IMR-90 (cell line): ENCODE measurements around the gene HS2ST1. TPM values are rescaled to one million over a fixed set of nuclear protein-coding genes. Genes with fewer than 3 reads are reported as not detected.

Experiments
- ATAC-seq: fragments of 200-7000 bp; cut with Tn5 transposase; 2 replicates; pipeline ENCODE4 v1.9.1; 2020; ENCODE audit warnings: low read depth, mild to moderate bottlenecking, moderate library complexity
- BruUV-seq: library from RNA; stranded (reverse); fragments of 400-500 nt; replicated peaks from 2 replicates; lab custom pipeline; 2021; lab: Mats Ljungman, UMichigan
- CTCF ChIA-PET: fragments of 300-600 bp; formaldehyde crosslinking; extraction: SDS; loops from one replicate; lab custom pipeline; 2021; ENCODE audit warnings: antibody characterized with exemption; lab: Yijun Ruan, JAX
- POLR2A ChIA-PET: fragments of 300-600 bp; sonication (Branson Sonifier 250); formaldehyde crosslinking; loops from one replicate; lab custom pipeline; 2022; ENCODE audit warnings: antibody characterized with exemption; ENCODE audit not compliant: unreplicated experiment; lab: Charles Lee
- DNase-seq: peaks from one replicate; pipeline ENCODE4 v3.0.0; 2013
- H2AFZ ChIP-seq: replicated peaks from 2 replicates; pipeline ENCODE3; 2013; ENCODE audit warnings: low read length, mild to moderate bottlenecking; ENCODE audit not compliant: poor library complexity
- H2AK5ac ChIP-seq: 2 replicates; pipeline ENCODE4 v1.6.1; 2013; ENCODE audit warnings: low read depth, low read length, inconsistent platforms
- H2AK9ac ChIP-seq: replicated peaks from 2 replicates; pipeline ENCODE3; 2013; ENCODE audit warnings: mild to moderate bottlenecking, low read depth, low read length, moderate library complexity; ENCODE audit not compliant: poor library complexity
- H2BK120ac ChIP-seq: 2 replicates; pipeline ENCODE4 v1.6.1; 2013; ENCODE audit warnings: low read depth, low read length, inconsistent platforms
- H2BK15ac ChIP-seq: 3 replicates; pipeline ENCODE4 v1.6.1; 2013; ENCODE audit warnings: low read depth, low read length, inconsistent platforms
- H2BK20ac ChIP-seq: 2 replicates; pipeline ENCODE4 v1.6.1; 2013; ENCODE audit warnings: low read depth, mild to moderate bottlenecking, inconsistent platforms, low read length, moderate library complexity
- H2BK5ac ChIP-seq: 2 replicates; pipeline ENCODE4 v1.6.1; 2013; ENCODE audit warnings: mild to moderate bottlenecking, low read depth, low read length, inconsistent platforms; ENCODE audit not compliant: poor library complexity, severe bottlenecking
- H3K14ac ChIP-seq: replicated peaks from 2 replicates; pipeline ENCODE4 v1.6.1; 2013; ENCODE audit warnings: low read depth, low read length, inconsistent platforms
- H3K18ac ChIP-seq: 2 replicates; pipeline ENCODE4 v1.6.1; 2013; ENCODE audit warnings: low read depth, low read length, control low read depth
- H3K23ac ChIP-seq: 2 replicates; pipeline ENCODE4 v1.6.1; 2013; ENCODE audit warnings: low read depth, low read length, inconsistent platforms
- H3K27ac ChIP-seq: 2 replicates; pipeline ENCODE4 v1.5.1; 2013; ENCODE audit warnings: mild to moderate bottlenecking, control low read depth, low read length; ENCODE audit not compliant: insufficient read depth
- H3K27me3 ChIP-seq: 2 replicates; pipeline ENCODE4 v1.6.1; 2013; ENCODE audit warnings: low read length; ENCODE audit not compliant: control insufficient read depth, insufficient read depth
- H3K36me3 ChIP-seq: 2 replicates; pipeline ENCODE4 v1.6.1; 2013; ENCODE audit warnings: low read length, mixed read lengths; ENCODE audit not compliant: control insufficient read depth, insufficient read depth
- H3K4ac ChIP-seq: 2 replicates; pipeline ENCODE4 v1.6.1; 2013; ENCODE audit warnings: low read depth, low read length, inconsistent platforms
- H3K4me1 ChIP-seq: 2 replicates; pipeline ENCODE4 v1.6.1; 2013; ENCODE audit warnings: low read length, mixed read lengths; ENCODE audit not compliant: control insufficient read depth, insufficient read depth
- H3K4me2 ChIP-seq: 2 replicates; pipeline ENCODE4 v1.6.1; 2013; ENCODE audit warnings: low read depth, mild to moderate bottlenecking, control low read depth, low read length, moderate library complexity
- H3K4me3 ChIP-seq: 2 replicates; pipeline ENCODE4 v1.5.1; 2013; ENCODE audit warnings: low read depth, mild to moderate bottlenecking, control low read depth, low read length, moderate library complexity; ENCODE audit not compliant: insufficient read depth
- H3K56ac ChIP-seq: 2 replicates; pipeline ENCODE4 v1.6.1; 2013; ENCODE audit warnings: low read length, inconsistent platforms; ENCODE audit not compliant: insufficient read depth; ENCODE audit errors: extremely low read depth
- H3K79me1 ChIP-seq, 2 experiments: 2 replicates each; pipeline ENCODE4 v1.6.1; 2013; ENCODE audit warnings: low read length in 2 of 2, inconsistent platforms in 1 of 2, low read depth in 1 of 2
- H3K9ac ChIP-seq: 2 replicates; pipeline ENCODE4 v1.6.1; 2013; ENCODE audit warnings: low read depth, low read length, control low read depth
- H3K9me1 ChIP-seq: 2 replicates; pipeline ENCODE4 v1.6.1; 2013; ENCODE audit warnings: low read length, inconsistent platforms; ENCODE audit not compliant: insufficient read depth
- H3K9me3 ChIP-seq: 2 replicates; pipeline ENCODE4 v1.6.1; 2013; ENCODE audit warnings: low read length; ENCODE audit not compliant: control insufficient read depth, insufficient read depth
- H4K20me1 ChIP-seq: 2 replicates; pipeline ENCODE4 v1.6.1; 2013; ENCODE audit warnings: low read length, inconsistent platforms; ENCODE audit not compliant: insufficient read depth
- H4K5ac ChIP-seq: 2 replicates; pipeline ENCODE4 v1.6.1; 2013; ENCODE audit warnings: mild to moderate bottlenecking, low read depth, low read length, control low read depth
- H4K8ac ChIP-seq, 2 experiments: 2 replicates each; pipeline ENCODE4 v1.6.1; 2013; ENCODE audit warnings: low read depth in 2 of 2, low read length in 2 of 2, control low read depth in 1 of 2, inconsistent platforms in 1 of 2
- H4K91ac ChIP-seq: 2 replicates; pipeline ENCODE4 v1.6.1; 2013; ENCODE audit warnings: low read depth, low read length, inconsistent platforms; ENCODE audit not compliant: insufficient read depth
- CHD1 ChIP-seq: IDR thresholded peaks from 2 replicates; pipeline ENCODE4 v1.6.1; 2012; ENCODE audit warnings: low read depth, low read length, improper control_type of control experiment
- FOS ChIP-seq: fragments of 150-350 bp; IDR thresholded peaks from 2 replicates; pipeline ENCODE4 v1.6.1; 2016; ENCODE audit warnings: low read depth, low read length
- WGBS, 2 experiments: methylation state at CpG; one replicate each; pipeline versions ENCODE4 v1.1.5 to v1.1.7; 2013; ENCODE audit warnings: missing lambda C conversion rate in 2 of 2; ENCODE audit not compliant: insufficient read length in 1 of 2; ENCODE audit errors: extremely low coverage in 2 of 2; 5-methylcytosine and 5-hydroxymethylcytosine counted together
- dilution Hi-C: fragments of 300-500 bp; cut with HindIII; formaldehyde crosslinking; loops from one replicate; pipeline ENCODE4 v1.14.3; 2018; ENCODE audit warnings: low sequenced_read_pairs; ENCODE audit not compliant: unreplicated experiment
- in situ Hi-C: fragments of 300-500 bp; cut with MboI; formaldehyde crosslinking; loops from 3 replicates; pipeline ENCODE4 v1.14.3; 2019; ENCODE audit warnings: low sequenced_read_pairs, inconsistent platforms, mixed read lengths
- intact Hi-C: fragments of 100-400 bp; cut with micrococcal nuclease; formaldehyde crosslinking; loops from 2 replicates; pipeline ENCODE4 v1.10.0; 2022
- polyA plus RNA-seq, 3 experiments: library from polyadenylated mRNA; depleted of rRNA; stranded (reverse); fragments of >200 nt; gene quantifications; 2 replicates each; pipeline ENCODE4 v1.2.3, GENCODE V29; 2012; ENCODE audit warnings: low replicate concordance in 1 of 3
- total RNA-seq: library from RNA; depleted of rRNA; stranded (reverse); fragments of >200 nt; gene quantifications from 2 replicates; pipeline ENCODE4 v1.2.3, GENCODE V29; 2012

The HS2ST1 gene
- total and polyA plus RNA-seq, 2 of the 4 experiments (the other 2 are of a cell fraction) = 7.8 to 13.1 TPM

DNA sequence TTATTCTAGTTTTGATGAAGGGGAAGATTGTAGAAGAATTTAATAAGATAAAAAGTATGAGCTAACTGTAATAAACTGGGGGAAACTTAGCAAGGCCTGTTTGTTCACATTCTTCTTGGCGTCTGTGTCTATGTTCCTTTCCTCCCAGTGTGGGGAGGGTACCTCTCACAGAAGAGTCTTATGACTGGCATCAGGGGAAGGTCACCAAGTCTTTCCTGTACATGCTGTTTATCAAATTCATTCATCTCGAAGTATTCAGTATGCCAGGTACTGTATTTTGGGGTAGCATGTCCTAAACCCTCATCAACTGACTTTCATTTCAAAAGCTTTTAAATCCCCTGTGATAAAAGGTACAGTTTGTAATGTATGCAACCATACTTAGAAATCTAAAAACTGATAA, 78.4 kb downstream of the HS2ST1 start:
- no peaks in the 10 kb centered on the region for H3K9me1 ChIP-seq
- no peak overlapping the region for H3K14ac ChIP-seq
- WGBS, 2 experiments = no CpG with 5 or more reads among the region's 2 CpGs
- dilution Hi-C loops (no loop called here), intact Hi-C loops (no loop called here), in situ Hi-C loops (no loop called here)
- no peak overlapping the region for H3K23ac ChIP-seq
- H3K9ac ChIP-seq = no peak overlapping the region
- no TSS peak for BruUV-seq
- no peak overlapping the region for H2BK5ac ChIP-seq
- no peaks in the 10 kb centered on the region for H3K36me3 ChIP-seq
- DNase-seq (no peak), ATAC-seq (no peak)
- no peak overlapping the region for H2AFZ ChIP-seq
- H2AK9ac ChIP-seq = no peak overlapping the region
- no peaks in the 10 kb centered on the region for H3K4me1 ChIP-seq
- no peak for TF ChIP-seq CHD1
- TF ChIP-seq FOS = no peak
- H2BK120ac ChIP-seq = no peak overlapping the region
- H2BK20ac ChIP-seq = no peak overlapping the region
- no peak overlapping the region for H3K4ac ChIP-seq
- H4K91ac ChIP-seq = no peak overlapping the region
- CTCF ChIA-PET = no interaction called here
- H3K18ac ChIP-seq = no peak overlapping the region
- no peak overlapping the region for H3K4me3 ChIP-seq
- POLR2A ChIA-PET = no interaction called here
- H2BK15ac ChIP-seq = no peak overlapping the region
- H3K27me3 ChIP-seq = no peaks in the 10 kb centered on the region
- no peaks in the 10 kb centered on the region for H3K9me3 ChIP-seq
- H4K8ac ChIP-seq = no peak overlapping the region
- no peak overlapping the region for H2AK5ac ChIP-seq
- no peak overlapping the region for H3K4me2 ChIP-seq
- no peak overlapping the region for H3K56ac ChIP-seq
- no peak overlapping the region for H3K27ac ChIP-seq
- H3K79me1 ChIP-seq = peaks cover 0 to 2% of the 10 kb centered on the region in 2 experiments; a peak in 1 of 4 replicates
- no peaks in the 10 kb centered on the region for H4K20me1 ChIP-seq
- H4K5ac ChIP-seq = no peak overlapping the region
